HUDEP-2 (cell line): ENCODE results near the gene EIF4G3.
"Not testable (repeated sequence)": the region's sequence is repeated elsewhere in the genome, so short reads cannot be mapped to it uniquely, and the experiment has no call there.

Source experiments
- DNase-seq, 76 experiments: peaks; one replicate each; lab custom pipeline; 2025; ENCODE audit not compliant: unreplicated experiment in 76 of 76; lab: John Stamatoyannopoulos, UW

Gene EIF4G3

GRCh38 chr1:21117159-21117558, 59.5 kb downstream of the EIF4G3 start:
- no peak for DNase-seq

DNA sequence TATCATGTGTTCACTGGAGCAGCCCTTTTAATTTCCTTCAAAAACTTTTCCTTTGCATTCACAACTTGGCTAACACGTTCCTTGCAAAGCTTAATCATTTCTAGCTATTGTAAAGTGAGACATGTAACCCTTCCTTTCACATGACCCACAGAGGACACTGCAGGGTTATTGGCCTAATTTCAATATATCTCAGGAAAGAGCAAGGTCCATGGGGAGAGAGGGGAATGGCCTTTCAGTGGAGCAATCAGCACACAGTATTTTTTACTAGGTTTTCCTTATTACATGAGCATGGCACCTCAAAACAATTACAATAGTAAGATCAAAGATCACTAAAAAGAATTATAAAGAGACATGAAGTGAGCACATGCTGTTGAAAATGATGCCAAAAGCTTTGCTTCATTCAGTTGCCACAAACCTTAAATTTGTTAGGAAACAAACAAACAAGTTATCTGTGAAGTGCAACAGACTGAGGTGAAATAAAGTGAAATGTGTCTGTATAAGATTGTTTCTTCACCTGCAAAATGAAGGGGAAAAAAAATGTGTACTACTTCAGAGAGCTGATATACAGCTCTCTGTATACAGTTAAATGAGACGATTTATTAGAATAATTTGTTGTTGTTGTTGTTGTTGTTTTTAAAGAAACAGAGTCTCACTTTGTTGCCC, 61.5 kb downstream of the EIF4G3 start:
- DNase-seq: no peak

DNA sequence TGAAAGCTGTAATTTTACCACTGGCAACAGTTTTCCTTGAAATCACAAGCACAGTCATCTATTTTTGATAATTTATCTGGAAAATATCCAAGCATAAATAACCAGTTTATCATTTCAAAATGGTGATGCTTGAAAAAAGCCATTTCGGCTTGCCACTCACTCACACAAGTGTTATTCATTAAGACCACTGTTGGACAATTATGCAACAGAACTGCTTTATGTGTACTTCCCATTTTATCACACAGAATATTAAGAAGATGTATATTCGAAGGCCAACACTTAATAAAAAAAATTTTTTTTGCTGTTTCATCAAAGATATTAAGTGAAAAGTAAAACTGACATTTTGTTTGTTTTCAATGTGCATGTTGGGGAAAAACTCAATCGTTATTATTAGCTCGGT, 62.3 kb downstream of the EIF4G3 start:
- no peak for DNase-seq

- DNase-seq: no peak
Observed at GRCh38 chr1:21110163-21110562, 66.5 kb downstream of the EIF4G3 start.

- DNase-seq: no peak
Observed at GRCh38 chr1:21106709-21107108, 70.0 kb downstream of the EIF4G3 start.

GRCh38 chr1:21106238-21106637, 70.5 kb downstream of the EIF4G3 start:
- no peak for DNase-seq

- DNase-seq: no peak
Observed at GRCh38 chr1:21105807-21106206, 70.9 kb downstream of the EIF4G3 start.

DNA sequence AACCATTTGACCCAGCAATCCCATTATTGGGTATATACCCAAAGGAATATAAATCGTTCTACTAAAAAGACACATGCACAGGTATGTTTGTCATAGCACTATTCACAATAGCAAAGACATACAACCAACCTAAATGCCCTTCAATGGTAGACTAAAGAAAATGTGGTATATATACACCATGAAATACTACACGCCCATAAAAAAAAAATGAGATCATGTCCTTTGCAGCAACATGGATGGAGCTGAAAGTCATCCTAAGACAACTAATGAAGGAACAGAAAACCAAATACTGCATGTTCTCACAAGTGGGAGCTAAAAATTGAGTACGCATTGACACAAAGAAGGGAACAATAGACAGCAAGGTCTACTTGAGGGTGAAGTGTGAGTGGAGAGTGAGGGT, 72.0 kb downstream of the EIF4G3 start:
- no peak for DNase-seq

GRCh38 chr1:21100481-21100921, 76.2 kb downstream of the EIF4G3 start:
- no peak for DNase-seq

GRCh38 chr1:21099869-21100131, 76.9 kb downstream of the EIF4G3 start:
- no peak for DNase-seq

- DNase-seq: no peak
Observed at GRCh38 chr1:21099034-21099868, 77.4 kb downstream of the EIF4G3 start.

DNA sequence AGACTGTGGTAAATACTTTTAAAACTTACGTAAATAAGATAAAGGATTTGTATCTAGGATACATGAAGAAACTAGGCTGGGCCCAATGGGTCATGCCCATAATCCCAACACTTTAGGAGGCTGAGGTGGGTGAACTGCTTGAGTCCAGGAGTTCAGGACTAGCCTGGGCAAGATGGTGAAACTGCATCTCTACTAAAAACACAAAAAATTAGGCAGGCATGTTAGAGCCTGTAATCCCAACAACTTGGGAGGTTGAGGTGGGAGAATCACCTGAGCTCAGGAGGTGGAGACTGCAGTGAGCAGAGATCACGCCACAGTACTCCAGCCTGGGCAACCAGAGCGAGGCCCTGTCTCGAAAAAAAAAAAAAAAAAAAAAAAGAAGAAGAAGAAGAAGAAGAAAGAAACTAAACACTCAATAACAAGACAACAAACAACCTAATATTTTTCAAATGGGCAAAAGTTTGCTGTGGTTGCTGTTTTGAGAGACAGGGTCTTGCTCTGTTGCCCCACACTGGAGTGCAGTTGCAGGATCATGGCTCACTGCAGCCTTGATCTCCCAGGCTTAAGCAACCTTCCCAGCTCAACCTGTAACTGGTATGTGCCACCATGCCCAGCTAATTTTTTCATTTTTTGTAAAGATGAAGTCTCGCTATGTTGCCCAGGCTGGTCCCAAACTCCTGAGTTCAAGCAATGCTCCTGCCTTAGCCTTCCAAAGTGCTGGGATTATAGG, 78.3 kb downstream of the EIF4G3 start:
- no peak for DNase-seq

DNA sequence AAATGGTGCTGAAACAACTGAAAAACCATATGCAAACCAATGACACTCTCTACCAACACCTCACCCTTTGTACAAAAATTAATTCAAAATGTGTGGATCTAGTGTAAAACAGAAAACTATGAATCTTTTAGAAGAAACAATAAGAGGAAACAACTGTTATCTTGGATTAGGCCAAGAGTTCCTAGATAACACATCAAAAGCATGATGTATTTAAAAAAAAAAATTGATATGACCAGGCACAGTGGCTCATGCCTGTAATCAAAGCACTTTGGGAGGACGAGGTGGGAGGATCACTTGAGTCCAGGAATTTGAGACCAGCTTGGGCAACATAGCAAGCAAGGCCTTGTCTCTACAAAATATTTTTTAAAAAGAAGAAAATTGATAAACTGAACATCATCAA, 79.0 kb downstream of the EIF4G3 start:
- DNase-seq: no peak

GRCh38 chr1:21095976-21096375, 80.7 kb downstream of the EIF4G3 start:
- DNase-seq: no peak

DNA sequence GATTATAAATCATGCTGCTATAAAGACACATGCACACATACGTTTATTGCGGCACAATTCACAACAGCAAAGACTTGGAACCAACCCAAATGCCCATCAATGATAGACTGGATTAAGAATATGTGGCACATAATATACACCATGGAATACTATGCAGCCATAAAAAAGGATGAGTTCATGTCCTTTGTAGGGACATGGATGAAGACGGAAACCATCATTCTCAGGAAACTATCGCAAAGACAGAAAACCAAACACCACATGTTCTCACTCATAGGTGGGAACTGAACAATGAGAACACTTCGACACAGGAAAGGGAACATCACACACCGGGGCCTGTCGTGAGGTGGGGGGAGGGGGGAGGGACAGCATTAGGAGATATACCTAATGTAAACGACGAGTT, 82.4 kb downstream of the EIF4G3 start:
- DNase-seq: not testable (repeated sequence)

DNA sequence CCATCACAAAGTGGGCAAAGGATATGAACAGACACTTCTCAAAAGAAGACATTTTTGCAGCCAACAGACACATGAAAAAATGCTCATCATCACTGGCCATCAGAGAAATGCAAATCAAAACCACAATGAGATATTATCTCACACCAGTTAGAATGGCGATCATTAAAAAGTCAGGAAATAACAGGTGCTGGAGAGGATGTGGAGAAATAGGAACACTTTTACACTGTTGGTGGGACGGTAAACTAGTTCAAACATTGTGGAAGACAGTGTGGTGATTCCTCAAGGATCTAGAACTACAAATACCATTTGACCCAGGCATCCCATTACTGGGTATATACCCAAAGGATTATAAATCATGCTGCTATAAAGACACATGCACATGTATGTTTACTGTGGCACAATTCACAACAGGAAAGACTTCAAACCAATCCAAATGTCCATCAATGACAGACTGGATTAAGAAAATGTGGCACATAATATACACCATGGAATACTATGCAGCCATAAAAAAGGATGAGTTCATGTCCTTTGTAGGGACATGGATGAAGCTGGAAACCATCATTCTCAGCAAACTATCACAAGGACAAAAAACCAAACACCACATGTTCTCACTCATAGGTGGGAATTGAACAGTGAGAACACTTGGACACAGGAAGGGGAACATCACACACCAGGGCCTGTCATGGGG, 83.3 kb downstream of the EIF4G3 start:
- not testable (repeated sequence) for DNase-seq

GRCh38 chr1:21092545-21092944, 84.2 kb downstream of the EIF4G3 start:
- DNase-seq: not testable (repeated sequence)

DNA sequence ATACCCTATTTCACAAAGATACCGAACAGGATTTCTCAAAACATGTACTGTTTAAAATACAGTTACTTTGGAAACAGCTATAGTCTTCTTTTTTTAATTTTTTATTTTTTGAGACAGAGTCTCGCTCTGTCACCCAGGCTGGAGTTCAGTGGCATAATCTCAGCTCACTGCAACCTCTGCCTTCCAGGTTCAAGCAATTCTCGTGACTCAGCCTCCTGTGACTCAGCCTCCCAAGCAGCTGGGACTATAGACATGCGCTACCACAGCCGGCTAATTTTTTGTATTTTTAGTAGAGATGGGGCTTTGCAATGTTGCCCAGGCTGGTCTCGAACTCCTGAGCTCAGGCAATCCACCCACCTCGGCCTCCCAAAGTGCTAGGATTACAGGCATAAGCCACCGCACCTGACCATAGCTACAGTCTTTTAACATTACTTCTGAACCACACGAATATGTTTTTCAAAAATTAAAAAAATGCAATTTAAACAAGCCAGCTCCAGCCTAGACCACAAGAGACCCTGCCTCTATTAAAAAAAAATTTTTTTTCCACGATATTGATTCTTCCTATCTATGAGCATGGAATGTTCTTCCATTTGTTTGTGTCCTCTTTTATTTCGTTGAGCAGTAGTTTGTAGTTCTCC, 85.5 kb downstream of the EIF4G3 start:
- DNase-seq: peak in 1 of 76 experiments; percentile 6

- no peak for DNase-seq
Observed at GRCh38 chr1:21090463-21090862, 86.2 kb downstream of the EIF4G3 start.

DNA sequence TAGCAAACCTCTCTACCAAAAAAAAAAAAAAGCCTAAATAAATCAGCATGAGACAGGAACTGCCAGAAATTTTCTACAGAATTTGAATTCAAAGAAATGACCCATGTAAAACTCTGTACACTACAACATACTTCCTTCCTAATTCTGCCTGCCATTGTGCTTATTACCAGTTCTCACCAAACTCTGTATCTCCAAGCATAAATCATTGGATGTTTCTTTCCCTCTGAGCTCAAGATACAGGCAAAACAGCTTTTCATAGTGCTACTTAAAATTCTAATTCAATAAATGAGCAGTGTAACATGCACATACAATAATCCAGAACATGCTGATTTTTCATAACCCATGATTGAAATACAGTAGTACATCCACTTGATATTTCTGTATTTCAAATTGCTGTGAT, 87.0 kb downstream of the EIF4G3 start:
- no peak for DNase-seq

GRCh38 chr1:21089299-21089698, 87.4 kb downstream of the EIF4G3 start:
- DNase-seq: no peak
